Measurements from ENCODE around the gene ESCO1.
A peak's percentile ranks its signal among the peaks of the same experiment; 100 is the strongest.
"Not testable (repeated sequence)": the region's sequence is repeated elsewhere in the genome, so short reads cannot be mapped to it uniquely, and the experiment has no call there.

The ESCO1 gene

GRCh38 chr18:21593540-21594257 is 6.8 kb downstream of the ESCO1 start:
- DNase-seq (ENCODE audit: low read depth): no peak

- DNase-seq (ENCODE audit: low read depth): not testable (repeated sequence)
These were observed 8.1 kb downstream of the ESCO1 start for GRCh38 chr18:21592361-21592760.

DNA sequence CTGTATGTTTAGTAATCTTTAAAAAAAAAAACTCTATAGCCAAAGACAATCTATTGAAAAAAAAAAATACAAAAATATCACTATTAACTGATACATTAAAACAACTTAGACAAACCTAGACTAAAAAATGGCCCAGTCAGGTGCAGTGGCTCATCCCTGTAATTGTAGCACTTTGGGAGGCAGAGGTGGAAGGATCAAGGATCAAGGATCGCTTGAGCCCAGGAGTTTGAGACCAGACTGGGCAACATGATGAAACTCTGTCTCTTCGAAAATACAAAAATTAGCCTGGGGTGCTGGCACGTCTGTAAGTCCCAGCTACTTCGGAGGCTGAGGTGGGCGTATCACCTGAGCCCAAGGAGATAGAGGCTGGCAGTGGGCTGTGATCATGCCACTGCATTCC is 16.1 kb downstream of the ESCO1 start:
- no peak for DNase-seq (ENCODE audit: low read depth)

DNA sequence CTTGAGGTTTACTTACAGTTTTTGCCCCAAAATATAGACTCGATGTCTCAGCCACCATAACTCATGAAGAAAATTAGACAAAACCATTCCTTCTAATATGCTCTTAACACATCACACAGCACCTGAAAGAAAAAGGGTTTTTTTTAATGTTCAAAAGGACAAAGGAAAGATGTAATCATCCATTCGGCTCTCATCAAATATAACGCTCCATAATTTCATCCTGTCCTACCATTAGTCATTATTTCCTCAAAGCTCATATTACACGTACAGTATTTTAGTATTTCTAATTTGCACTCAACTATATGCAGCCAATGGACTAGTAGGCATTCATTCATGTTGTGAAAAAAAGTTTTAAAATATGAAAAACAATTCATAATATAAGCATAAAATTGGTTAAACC is 24.8 kb downstream of the ESCO1 start:
- DNase-seq (ENCODE audit: low read depth): no peak

- no peak for DNase-seq (ENCODE audit: low read depth)
These were observed 28.7 kb downstream of the ESCO1 start for GRCh38 chr18:21571772-21572171.

DNA sequence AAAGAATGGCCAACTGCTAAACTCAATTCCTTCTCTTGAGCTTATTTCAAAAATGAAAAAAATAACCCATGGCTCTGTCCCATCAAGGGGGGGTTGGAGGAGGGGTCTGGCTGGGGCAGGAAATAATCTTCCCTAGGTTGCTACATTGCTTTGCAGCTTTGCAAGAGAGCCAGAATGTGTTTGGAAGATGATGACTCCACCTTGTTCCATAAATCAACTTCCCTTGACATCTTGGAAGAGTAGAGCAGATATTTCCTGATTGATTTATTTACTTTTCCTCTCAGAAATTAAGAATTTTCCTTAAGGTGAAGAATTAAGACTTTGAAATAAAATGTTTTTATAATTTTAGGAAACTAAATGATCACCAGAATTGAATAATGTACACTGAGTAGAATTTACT is 41.3 kb downstream of the ESCO1 start:
- no peak for DNase-seq (ENCODE audit: low read depth)

- no peak for DNase-seq (ENCODE audit: low read depth)
These were observed 42.8 kb downstream of the ESCO1 start for GRCh38 chr18:21557607-21558253.

GRCh38 chr18:21550510-21550970 is 50.0 kb downstream of the ESCO1 start:
- DNase-seq (ENCODE audit: low read depth): no peak

- no peak for DNase-seq (ENCODE audit: low read depth)
These were observed 51.9 kb downstream of the ESCO1 start for GRCh38 chr18:21548647-21549046.

GRCh38 chr18:21546423-21546822 is 54.1 kb downstream of the ESCO1 start:
- DNase-seq (ENCODE audit: low read depth): no peak

- DNase-seq (ENCODE audit: low read depth): no peak
These were observed 62.3 kb downstream of the ESCO1 start for GRCh38 chr18:21538230-21538629.

GRCh38 chr18:21534327-21534726 is 66.2 kb downstream of the ESCO1 start:
- DNase-seq (ENCODE audit: low read depth): no peak

DNA sequence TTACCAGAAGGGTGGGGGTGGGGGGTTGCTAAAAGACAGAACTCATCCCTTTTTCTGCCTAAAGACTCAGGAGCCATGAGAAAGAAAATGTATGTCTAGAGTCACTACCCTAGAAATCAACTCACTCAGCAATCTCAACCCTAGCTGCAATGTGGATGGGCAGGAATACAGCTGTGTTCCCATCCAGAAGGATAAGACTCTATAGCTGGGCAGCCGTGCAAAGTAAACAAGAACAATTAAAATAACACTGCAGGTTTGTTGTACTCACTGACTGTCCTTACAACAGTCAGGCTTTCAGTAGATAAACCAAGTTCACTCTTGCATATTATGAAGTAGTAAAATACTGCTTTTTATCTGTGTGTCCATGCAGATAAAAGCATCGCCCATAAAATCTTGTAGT is 74.0 kb downstream of the ESCO1 start:
- no peak for DNase-seq (ENCODE audit: low read depth)

DNA sequence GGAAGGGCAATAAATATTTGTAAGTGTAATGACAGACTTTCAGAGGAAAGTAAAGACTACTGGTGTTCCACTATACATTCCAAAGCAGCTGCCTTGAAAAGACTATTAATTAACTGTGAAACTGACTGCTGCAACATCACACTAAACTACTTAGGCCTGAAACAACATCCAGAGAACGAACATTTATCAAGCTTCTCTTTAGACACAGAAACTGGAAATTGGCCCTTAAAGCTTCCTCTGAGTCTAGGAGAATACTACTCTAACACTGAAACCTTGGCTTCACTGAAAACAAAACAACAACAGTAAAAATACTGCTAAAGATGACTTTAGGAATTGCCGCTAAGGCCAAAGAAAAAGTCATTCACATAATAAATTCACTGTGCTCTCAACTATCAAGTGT is 74.6 kb downstream of the ESCO1 start:
- no peak for DNase-seq (ENCODE audit: low read depth)

DNA sequence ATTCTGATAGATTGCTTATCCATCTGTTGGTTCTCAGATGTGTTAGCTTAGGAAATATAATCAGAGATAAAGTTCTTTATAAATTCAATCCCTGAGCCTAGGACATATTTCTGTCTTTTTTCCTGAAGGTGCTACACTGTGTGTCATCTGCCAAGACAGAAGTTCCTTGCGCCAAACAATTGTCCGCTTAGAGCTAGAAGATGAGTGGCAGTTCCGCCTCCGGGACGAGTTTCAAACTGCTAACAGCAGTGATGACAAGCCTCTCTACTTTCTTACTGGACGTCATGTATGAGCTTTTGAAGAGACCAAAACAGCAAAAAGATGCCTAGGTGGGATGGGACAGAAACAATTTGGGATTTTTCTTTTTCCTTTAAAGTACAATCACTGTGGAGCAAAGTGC is 78.0 kb downstream of the ESCO1 start:
- no peak for DNase-seq (ENCODE audit: low read depth)

GRCh38 chr18:21513741-21514140 is 86.8 kb downstream of the ESCO1 start:
- no peak for DNase-seq (ENCODE audit: low read depth)

DNA sequence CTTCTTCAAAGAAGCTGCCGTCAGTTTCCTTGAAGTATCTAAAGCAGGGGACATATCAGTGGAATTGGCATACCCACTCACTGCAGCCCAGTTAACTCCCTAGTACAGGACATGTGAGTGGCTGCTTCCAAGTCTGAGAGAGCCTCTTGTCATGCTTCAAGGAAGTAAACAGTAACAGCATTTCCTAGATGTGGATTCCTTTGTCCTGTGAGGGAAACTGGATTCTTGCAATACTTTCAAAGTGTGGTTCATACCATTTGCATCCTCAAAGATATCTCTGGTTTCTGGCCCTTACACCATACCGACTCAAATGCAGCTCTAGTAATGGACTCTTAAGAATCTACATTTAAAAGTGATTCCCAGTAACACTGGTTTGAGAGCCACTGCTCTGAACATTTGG is 87.2 kb downstream of the ESCO1 start:
- DNase-seq (ENCODE audit: low read depth): no peak

DNA sequence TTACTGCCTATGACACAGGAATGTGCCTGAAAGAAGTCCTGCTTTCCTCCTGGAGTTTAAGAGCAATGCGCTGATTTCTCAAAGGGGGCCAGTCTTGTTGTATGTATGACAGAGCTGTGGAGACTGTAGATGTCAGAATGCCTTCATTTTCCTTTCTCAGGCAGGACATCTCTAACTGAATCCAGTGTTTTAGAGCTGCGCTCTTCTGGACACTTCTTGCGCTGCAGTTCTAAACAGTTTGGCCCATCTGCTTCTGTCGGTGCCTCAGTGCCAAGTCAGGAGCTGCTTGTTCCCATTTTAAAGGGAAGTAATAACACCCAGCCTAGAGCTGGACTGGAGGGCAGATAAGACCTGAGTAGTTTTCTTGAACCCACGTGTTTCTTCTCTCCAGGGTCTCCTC is 91.4 kb downstream of the ESCO1 start:
- DNase-seq (ENCODE audit: low read depth): peak; percentile 19

GRCh38 chr18:21507913-21508701 is 92.4 kb downstream of the ESCO1 start:
- no peak for DNase-seq (ENCODE audit: low read depth)

- no peak for DNase-seq (ENCODE audit: low read depth)
These were observed 97.8 kb downstream of the ESCO1 start for GRCh38 chr18:21502661-21503060.

- no peak for DNase-seq (ENCODE audit: low read depth)
These were observed 100.5 kb downstream of the ESCO1 start for GRCh38 chr18:21499997-21500396.

DNA sequence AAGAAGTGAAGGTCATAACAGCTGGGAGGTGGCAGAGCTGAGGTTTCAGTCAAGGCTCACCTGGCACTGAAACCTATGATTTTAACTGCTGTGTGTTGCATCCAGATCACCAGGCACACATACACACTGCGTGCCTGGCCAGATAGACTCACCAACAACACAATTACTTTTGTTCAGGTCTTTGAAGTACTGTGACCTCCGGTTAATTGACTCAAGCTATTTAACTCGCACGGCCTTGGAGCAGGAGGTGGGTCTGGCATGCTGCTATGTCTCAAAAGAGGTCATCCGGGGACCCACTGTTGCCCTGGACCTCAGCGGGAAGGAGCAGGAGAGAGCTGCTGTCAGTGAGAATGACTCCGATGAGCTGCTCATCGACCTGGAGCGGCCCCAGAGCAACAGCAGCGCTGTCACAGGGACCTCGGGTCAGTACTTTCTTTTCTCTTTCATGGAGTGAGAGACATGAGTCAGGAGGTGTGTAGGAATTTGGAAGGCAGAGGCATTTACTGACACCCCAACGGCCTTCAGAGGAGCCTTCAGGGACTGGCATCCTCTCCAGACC is 104.1 kb downstream of the ESCO1 start:
- no peak for DNase-seq (ENCODE audit: low read depth)

GRCh38 chr18:21490748-21491147 is 109.8 kb downstream of the ESCO1 start:
- DNase-seq (ENCODE audit: low read depth): no peak

Measured in ELR (cell line).